K562 (cell line): ENCODE data around the gene TBP. TPM values are rescaled to one million over a fixed set of nuclear protein-coding genes. Genes with fewer than 3 reads are reported as not detected.

ENCODE experiments used
- BRCA1 ChIP-seq, 2 experiments: fragments of 450-650 bp in 1 of 2; sonication (generic) in 1 of 2; formaldehyde crosslinking in 1 of 2; IDR thresholded peaks; 2 replicates each; pipeline versions ENCODE4 v1.5.0 to v1.6.1; 2017 to 2020; ENCODE audit warnings: mild to moderate bottlenecking in 1 of 2, missing genetic modification reagents in 1 of 2
- BRD9 ChIP-seq: fragments of 450-650 bp; IDR thresholded peaks from 2 replicates; pipeline ENCODE4 v1.6.1; 2018; ENCODE audit warnings: low read depth; ENCODE audit not compliant: partially characterized antibody
- GTF2F1 ChIP-seq: IDR thresholded peaks from 2 replicates; pipeline ENCODE4 v1.6.1; 2011; ENCODE audit warnings: low read depth, low read length, improper control_type of control experiment
- LARP7 ChIP-seq: fragments of 450-650 bp; IDR thresholded peaks from 2 replicates; pipeline ENCODE4 v1.6.1; 2016
- NBN ChIP-seq: fragments of 450-650 bp; IDR thresholded peaks from 2 replicates; pipeline ENCODE4 v1.6.1; 2016; ENCODE audit warnings: low read depth, mild to moderate bottlenecking
- NFXL1 ChIP-seq: fragments of 450-650 bp; formaldehyde crosslinking; IDR thresholded peaks from 2 replicates; pipeline ENCODE4 v1.4.0; 2021; ENCODE audit warnings: mild to moderate bottlenecking
- RBM22 ChIP-seq: fragments of 200-400 bp; formaldehyde crosslinking; IDR thresholded peaks from 2 replicates; pipeline ENCODE4 v1.6.1; 2018; ENCODE audit warnings: low read length, low read depth; ENCODE audit not compliant: poor library complexity, severe bottlenecking
- REST ChIP-seq, 2 experiments: fragments of 450-650 bp; formaldehyde crosslinking in 1 of 2; IDR thresholded peaks; 2 replicates each; pipeline versions ENCODE4 v1.4.0 to v1.6.1; 2014 to 2020; ENCODE audit warnings: mild to moderate bottlenecking in 2 of 2, borderline replicate concordance in 1 of 2, low read depth in 1 of 2
- SMAD2 ChIP-seq: fragments of 150-350 bp; IDR thresholded peaks from 2 replicates; pipeline ENCODE4 v1.6.1; 2014; ENCODE audit warnings: low read depth, mild to moderate bottlenecking, low read length
- USF1 ChIP-seq: sonication (generic); formaldehyde crosslinking; IDR thresholded peaks from 2 replicates; pipeline ENCODE4 v1.9.0; 2022; ENCODE audit warnings: mild to moderate bottlenecking, missing genetic modification reagents
- ZBTB43 ChIP-seq: sonication (generic); formaldehyde crosslinking; IDR thresholded peaks from 2 replicates; pipeline ENCODE4 v1.8.0; 2023; ENCODE audit warnings: mild to moderate bottlenecking, missing genetic modification reagents
- ZNF347 ChIP-seq: fragments of 450-650 bp; formaldehyde crosslinking; IDR thresholded peaks from 2 replicates; pipeline ENCODE4 v1.4.0; 2020; ENCODE audit warnings: low read depth, mild to moderate bottlenecking, moderate library complexity
- ZNF699 ChIP-seq: fragments of 250-450 bp; sonication (Bioruptor Pico); IDR thresholded peaks from 2 replicates; pipeline ENCODE4 v1.8.0; 2021; ENCODE audit warnings: mild to moderate bottlenecking, moderate library complexity; ENCODE audit not compliant: insufficient replicate concordance
- ZNF707 ChIP-seq: fragments of 250-450 bp; sonication (Bioruptor Pico); conservative IDR thresholded peaks from 2 replicates; pipeline ENCODE4 v1.8.0; 2022; ENCODE audit warnings: inconsistent platforms, mild to moderate bottlenecking, moderate library complexity
- polyA plus RNA-seq, 8 experiments: library from polyadenylated mRNA; depleted of rRNA in 4 of 8; stranded (reverse) in 5 of 8; unstranded in 3 of 8; fragments of >200 nt; fragmentation: Nextera tagmentation in 2 of 8; fragmentation: Illumina TruSeq in 1 of 8; extraction: Ambion mirVana in 2 of 8; extraction: Trizol in 1 of 8; gene quantifications; 2 replicates each; pipeline versions ENCODE4 v1.2.1 to v1.2.3, GENCODE V29; 2011 to 2014; ENCODE audit warnings: inconsistent platforms in 1 of 8, missing spikeins in 1 of 8
- total RNA-seq, 7 experiments: library from RNA; depleted of rRNA in 6 of 7; stranded (reverse); fragments of >200 nt in 6 of 7; fragmentation: Illumina TruSeq in 2 of 7; extraction: Trizol in 2 of 7; gene quantifications; 2 replicates each; pipeline versions ENCODE4 v1.2.1 to v1.2.3, GENCODE V29; 2011 to 2021; ENCODE audit warnings: low replicate concordance in 1 of 7
- TF ChIP-seq, protein P1 (sequence below): fragments of 450-650 bp; IDR thresholded peaks from 2 replicates; pipeline ENCODE4 v1.6.1; 2017; ENCODE audit warnings: antibody characterized with exemption

Gene TBP
- total and polyA plus RNA-seq, 9 of the 15 experiments (the other 6 are each of a cell fraction or from before 2014, with no cell fraction given) = 28.5 to 86.1 (median 39.5) TPM

DNA sequence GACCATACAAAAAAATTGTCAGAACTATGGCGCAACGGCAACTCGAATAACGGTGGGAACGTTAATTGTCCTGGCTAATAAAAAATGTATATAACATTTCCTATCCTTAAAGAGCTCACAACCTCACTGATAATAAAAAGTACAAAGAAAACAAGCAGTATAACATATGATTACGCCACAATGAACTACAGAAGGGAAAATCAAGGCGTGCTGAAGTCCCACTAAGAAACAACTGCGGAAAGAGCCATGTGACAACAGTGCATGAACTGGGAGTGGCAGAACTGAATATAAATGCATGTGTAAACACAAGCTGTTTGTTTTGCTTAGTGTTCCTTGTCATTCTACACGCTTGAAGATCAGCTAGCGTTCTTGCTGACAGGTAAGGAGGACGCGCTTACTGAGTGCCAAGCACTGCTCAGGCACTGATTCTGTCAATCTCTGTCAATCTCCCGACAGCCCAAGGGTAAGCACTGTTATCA is 596 bp upstream of the TBP start (continued):
- TF ChIP-seq, protein P1, sequence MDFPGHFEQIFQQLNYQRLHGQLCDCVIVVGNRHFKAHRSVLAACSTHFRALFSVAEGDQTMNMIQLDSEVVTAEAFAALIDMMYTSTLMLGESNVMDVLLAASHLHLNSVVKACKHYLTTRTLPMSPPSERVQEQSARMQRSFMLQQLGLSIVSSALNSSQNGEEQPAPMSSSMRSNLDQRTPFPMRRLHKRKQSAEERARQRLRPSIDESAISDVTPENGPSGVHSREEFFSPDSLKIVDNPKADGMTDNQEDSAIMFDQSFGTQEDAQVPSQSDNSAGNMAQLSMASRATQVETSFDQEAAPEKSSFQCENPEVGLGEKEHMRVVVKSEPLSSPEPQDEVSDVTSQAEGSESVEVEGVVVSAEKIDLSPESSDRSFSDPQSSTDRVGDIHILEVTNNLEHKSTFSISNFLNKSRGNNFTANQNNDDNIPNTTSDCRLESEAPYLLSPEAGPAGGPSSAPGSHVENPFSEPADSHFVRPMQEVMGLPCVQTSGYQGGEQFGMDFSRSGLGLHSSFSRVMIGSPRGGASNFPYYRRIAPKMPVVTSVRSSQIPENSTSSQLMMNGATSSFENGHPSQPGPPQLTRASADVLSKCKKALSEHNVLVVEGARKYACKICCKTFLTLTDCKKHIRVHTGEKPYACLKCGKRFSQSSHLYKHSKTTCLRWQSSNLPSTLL = no peak
- TF ChIP-seq BRCA1 (IDR thresholded peaks at IDR 0.05) (no peak), BRCA1 (CRISPR knock-in tag; IDR thresholded peaks at IDR 0.05) (no peak), ZNF699 (CRISPR knock-in tag) (no peak), ZBTB43 (CRISPR knock-in tag) (no peak), LARP7 (no peak), SMAD2 (no peak), BRD9 (peak; percentile 14), GTF2F1 (no peak), ZNF347 (CRISPR knock-in tag) (no peak), RBM22 (no peak), REST (IDR thresholded peaks at IDR 0.05; ENCODE audit: borderline replicate concordance) (no peak), REST (CRISPR knock-in tag; IDR thresholded peaks at IDR 0.05; ENCODE audit: low read depth) (no peak), NFXL1 (no peak), NBN (no peak), USF1 (CRISPR knock-in tag) (peak; percentile 72), ZNF707 (no peak)
